NCI-H2171 (cell line): ENCODE measurements around the gene DNAJC2.
"Not testable (repeated sequence)": the region's sequence is repeated elsewhere in the genome, so short reads cannot be mapped to it uniquely, and the experiment has no call there.

Source experiments
- DNase-seq: peaks from one replicate; lab custom pipeline; 2025; lab: John Stamatoyannopoulos, UW

Gene DNAJC2

GRCh38 chr7:103266229-103266628, 78.3 kb downstream of the DNAJC2 start:
- DNase-seq, result not testable (repeated sequence)

DNA sequence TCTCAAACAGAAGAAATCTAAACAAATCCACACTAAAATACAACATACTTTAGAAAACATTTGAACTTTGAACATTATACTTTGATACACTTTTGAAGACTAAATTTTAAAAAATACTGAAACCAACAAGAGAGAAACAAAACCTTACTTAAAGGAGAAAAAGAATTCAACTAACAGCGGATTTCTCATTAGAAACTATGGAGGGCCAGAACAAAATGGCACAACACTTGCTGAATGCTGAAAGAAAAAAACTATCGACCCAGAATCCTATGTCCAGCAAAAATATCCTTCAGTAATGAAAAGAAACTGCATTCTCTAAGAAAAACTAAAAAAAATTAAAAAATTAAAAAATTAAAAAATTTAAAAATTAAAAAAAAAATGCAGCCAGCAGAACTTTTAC, 80.5 kb downstream of the DNAJC2 start:
- DNase-seq, result not testable (repeated sequence)
